Smooth muscle cell (in vitro differentiated cells): ENCODE measurements around the gene DDB1. TPM values are rescaled to one million over a fixed set of nuclear protein-coding genes. Genes with fewer than 3 reads are reported as not detected.

Source experiments
- DNase-seq: peaks from one replicate; lab custom pipeline; 2025; ENCODE audit not compliant: unreplicated experiment; lab: John Stamatoyannopoulos, UW
- H2AFZ ChIP-seq: fragments of 200-600 bp; sonication (generic); 2 replicates; pipeline ENCODE4 v1.6.0; 2016; ENCODE audit warnings: antibody characterized with exemption, low read depth, mild to moderate bottlenecking
- H3F3A ChIP-seq: fragments of 200-600 bp; sonication (generic); 2 replicates; pipeline ENCODE4 v1.6.0; 2017; ENCODE audit warnings: antibody characterized with exemption, low read depth
- H3K27ac ChIP-seq: fragments of 200-600 bp; sonication (generic); 2 replicates; pipeline ENCODE4 v1.5.1; 2016; ENCODE audit warnings: low read depth, mild to moderate bottlenecking
- H3K27me3 ChIP-seq: fragments of 200-600 bp; sonication (generic); 2 replicates; pipeline ENCODE4 v1.6.1; 2016; ENCODE audit warnings: low read depth, mild to moderate bottlenecking
- H3K36me3 ChIP-seq: fragments of 200-600 bp; sonication (generic); 2 replicates; pipeline ENCODE4 v1.5.1; 2016; ENCODE audit warnings: low read depth
- H3K4me1 ChIP-seq: fragments of 200-600 bp; sonication (generic); 2 replicates; pipeline ENCODE4 v1.5.1; 2016; ENCODE audit warnings: low read depth
- H3K4me2 ChIP-seq: fragments of 200-600 bp; sonication (generic); 2 replicates; pipeline ENCODE4 v1.6.0; 2016; ENCODE audit warnings: mild to moderate bottlenecking
- H3K4me3 ChIP-seq: fragments of 200-600 bp; sonication (generic); 2 replicates; pipeline ENCODE4 v1.5.1; 2016; ENCODE audit warnings: mild to moderate bottlenecking
- H3K79me2 ChIP-seq: fragments of 200-600 bp; sonication (generic); 2 replicates; pipeline ENCODE4 v1.6.0; 2016; ENCODE audit warnings: low read depth, mild to moderate bottlenecking
- H3K9ac ChIP-seq: fragments of 200-600 bp; sonication (generic); 2 replicates; pipeline ENCODE4 v1.6.0; 2016; ENCODE audit warnings: low read depth
- H3K9me3 ChIP-seq: fragments of 200-600 bp; sonication (generic); replicated peaks from 2 replicates; pipeline ENCODE4 v1.5.1; 2016; ENCODE audit warnings: low read depth
- H4K20me1 ChIP-seq: fragments of 200-600 bp; sonication (generic); 2 replicates; pipeline ENCODE4 v1.6.0; 2016; ENCODE audit warnings: low read depth
- CTCF ChIP-seq: fragments of 200-600 bp; sonication (generic); IDR thresholded peaks from 2 replicates; pipeline ENCODE4 v1.5.1; 2017; ENCODE audit warnings: borderline replicate concordance, mild to moderate bottlenecking, antibody characterized with exemption; ENCODE audit not compliant: insufficient read depth, poor library complexity, severe bottlenecking
- WGBS: methylation state at CpG from one replicate; pipeline ENCODE4 v1.1.7; 2016; ENCODE audit warnings: low lambda C conversion rate; 5-methylcytosine and 5-hydroxymethylcytosine counted together
- polyA plus RNA-seq: library from polyadenylated mRNA; unstranded; fragments of >200 nt; fragmentation: Nextera tagmentation; extraction: Ambion mirVana; gene quantifications from 2 replicates; pipeline ENCODE4 v1.2.1, GENCODE V29; 2016
- total RNA-seq: library from RNA; depleted of rRNA; stranded (reverse); fragments of >200 nt; gene quantifications from 2 replicates; pipeline ENCODE4 v1.2.3, GENCODE V29; 2014

Gene DDB1
- total and polyA plus RNA-seq, 2 experiments from 2014 or later = 143 to 150 TPM

- H3K27me3 ChIP-seq = no peaks in the 10 kb centered on the region
- H3K79me2 ChIP-seq = no peaks in the 10 kb centered on the region
- peak; percentile 23 for DNase-seq
- TF ChIP-seq CTCF = no peak
- H3K27ac ChIP-seq = no peak overlapping the region
- H3F3A ChIP-seq = no peaks in the 10 kb centered on the region
- H2AFZ ChIP-seq = no peak overlapping the region
- peak overlapping the region; percentile 48 for H3K4me2 ChIP-seq
- no peaks in the 10 kb centered on the region for H3K36me3 ChIP-seq
- no peak overlapping the region for H3K4me3 ChIP-seq
- no peak overlapping the region for H3K9ac ChIP-seq
- 47% methylated on average over 22 of the region's 35 CpGs for WGBS
- H4K20me1 ChIP-seq = no peaks in the 10 kb centered on the region
- H3K9me3 ChIP-seq = no peaks in the 10 kb centered on the region
- H3K4me1 ChIP-seq = no peaks in the 10 kb centered on the region
Measured at GRCh38 chr11:61281581-61282250, 51.2 kb downstream of the DDB1 start.

GRCh38 chr11:61280883-61281580 lies 51.9 kb downstream of the DDB1 start:
- no peak overlapping the region for H3K9ac ChIP-seq
- no peak overlapping the region for H3K4me2 ChIP-seq

GRCh38 chr11:61279934-61280659 lies 52.8 kb downstream of the DDB1 start:
- no peak overlapping the region for H2AFZ ChIP-seq
- 90% methylated on average over 12 of the region's 12 CpGs for WGBS
- no peak overlapping the region for H3K27ac ChIP-seq
- no peaks in the 10 kb centered on the region for H3F3A ChIP-seq
- H3K79me2 ChIP-seq = no peaks in the 10 kb centered on the region
- no peak for TF ChIP-seq CTCF
- no peaks in the 10 kb centered on the region for H4K20me1 ChIP-seq
- H3K4me3 ChIP-seq = no peak overlapping the region
- DNase-seq = no peak
- H3K4me2 ChIP-seq = no peak overlapping the region
- H3K36me3 ChIP-seq = no peaks in the 10 kb centered on the region
- H3K4me1 ChIP-seq = no peaks in the 10 kb centered on the region
- no peaks in the 10 kb centered on the region for H3K27me3 ChIP-seq
- H3K9ac ChIP-seq = no peak overlapping the region
- no peaks in the 10 kb centered on the region for H3K9me3 ChIP-seq

More at GRCh38 chr11:61280883-61281580, 51.9 kb downstream of the DDB1 start:
- Histone ChIP-seq H3K36me3 (no peaks in the 10 kb centered on the region), H3K9me3 (no peaks in the 10 kb centered on the region), H3K79me2 (no peaks in the 10 kb centered on the region), H3K27me3 (no peaks in the 10 kb centered on the region), H3K4me1 (no peaks in the 10 kb centered on the region), H2AFZ (no peak overlapping the region), H3K4me3 (no peak overlapping the region), H4K20me1 (no peaks in the 10 kb centered on the region), H3F3A (no peaks in the 10 kb centered on the region), H3K27ac (no peak overlapping the region)
- 93% methylated on average over 18 of the region's 20 CpGs for WGBS
- TF ChIP-seq CTCF = no peak
- no peak for DNase-seq
